LNCAP (cell line): ENCODE results near the gene SHQ1.

Experiments used
- TF ChIP-seq, protein P1 (sequence below): fragments of 450-650 bp; IDR thresholded peaks from 2 replicates; pipeline ENCODE4 v1.5.1; 2017; ENCODE audit warnings: mild to moderate bottlenecking

The SHQ1 gene

DNA sequence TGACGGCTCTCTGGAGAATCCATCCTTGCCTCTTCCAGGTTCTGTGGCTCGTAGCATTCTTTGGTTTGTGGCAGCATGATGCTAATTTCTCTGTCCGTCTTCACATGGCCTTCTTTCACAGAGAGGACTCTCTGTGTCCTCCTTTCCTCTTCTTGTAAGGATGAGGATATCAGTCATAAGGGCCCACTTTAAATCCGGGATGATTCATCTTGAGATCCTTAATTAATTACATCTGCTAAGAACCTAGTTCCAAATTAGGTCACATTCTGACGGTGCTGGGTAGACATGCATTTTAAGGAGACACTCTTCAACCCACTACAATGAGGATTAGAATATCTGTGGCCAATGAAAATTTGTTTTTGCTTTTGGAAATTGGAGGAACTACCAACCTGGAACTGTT, 23.9 kb upstream of the SHQ1 start:
- TF ChIP-seq, protein P1, sequence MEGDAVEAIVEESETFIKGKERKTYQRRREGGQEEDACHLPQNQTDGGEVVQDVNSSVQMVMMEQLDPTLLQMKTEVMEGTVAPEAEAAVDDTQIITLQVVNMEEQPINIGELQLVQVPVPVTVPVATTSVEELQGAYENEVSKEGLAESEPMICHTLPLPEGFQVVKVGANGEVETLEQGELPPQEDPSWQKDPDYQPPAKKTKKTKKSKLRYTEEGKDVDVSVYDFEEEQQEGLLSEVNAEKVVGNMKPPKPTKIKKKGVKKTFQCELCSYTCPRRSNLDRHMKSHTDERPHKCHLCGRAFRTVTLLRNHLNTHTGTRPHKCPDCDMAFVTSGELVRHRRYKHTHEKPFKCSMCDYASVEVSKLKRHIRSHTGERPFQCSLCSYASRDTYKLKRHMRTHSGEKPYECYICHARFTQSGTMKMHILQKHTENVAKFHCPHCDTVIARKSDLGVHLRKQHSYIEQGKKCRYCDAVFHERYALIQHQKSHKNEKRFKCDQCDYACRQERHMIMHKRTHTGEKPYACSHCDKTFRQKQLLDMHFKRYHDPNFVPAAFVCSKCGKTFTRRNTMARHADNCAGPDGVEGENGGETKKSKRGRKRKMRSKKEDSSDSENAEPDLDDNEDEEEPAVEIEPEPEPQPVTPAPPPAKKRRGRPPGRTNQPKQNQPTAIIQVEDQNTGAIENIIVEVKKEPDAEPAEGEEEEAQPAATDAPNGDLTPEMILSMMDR: no peak

DNA sequence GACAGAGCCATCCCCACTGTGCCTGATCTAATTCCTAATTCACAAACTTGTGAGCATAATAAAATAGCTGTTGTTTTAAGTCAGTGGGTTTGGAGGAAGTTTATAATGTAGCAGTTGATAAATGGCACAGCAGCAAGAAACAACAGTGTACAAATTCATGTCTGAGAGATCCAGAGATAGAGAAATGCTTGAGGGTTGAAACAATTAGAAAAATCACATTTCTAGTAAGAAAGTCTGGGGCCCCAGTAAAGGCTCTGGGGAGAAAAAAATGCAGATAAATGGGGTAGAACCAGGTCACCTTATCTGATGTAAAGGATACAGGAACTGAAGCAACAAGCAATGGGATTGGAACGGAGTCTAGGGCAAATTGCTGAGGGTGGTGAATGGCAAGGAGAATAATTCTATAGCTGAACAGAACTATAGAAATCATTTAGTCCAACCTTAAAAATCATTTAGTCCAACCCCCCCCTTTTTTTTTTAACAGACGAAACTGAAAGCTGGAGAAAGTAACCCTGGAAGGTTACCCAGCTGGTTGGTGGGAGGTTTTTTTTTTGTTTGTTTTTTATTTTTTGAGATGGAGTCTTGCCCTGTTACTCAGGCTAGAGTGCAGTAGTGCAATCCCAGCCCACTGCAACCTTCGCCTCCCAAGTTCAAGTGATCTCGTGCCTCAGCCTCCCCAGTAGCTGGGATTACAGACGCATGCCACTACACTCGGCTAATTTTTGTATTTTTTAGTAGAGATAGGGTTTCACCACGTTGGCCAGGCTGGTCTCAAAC, 14.3 kb upstream of the SHQ1 start:
- TF ChIP-seq, protein P1: no peak

DNA sequence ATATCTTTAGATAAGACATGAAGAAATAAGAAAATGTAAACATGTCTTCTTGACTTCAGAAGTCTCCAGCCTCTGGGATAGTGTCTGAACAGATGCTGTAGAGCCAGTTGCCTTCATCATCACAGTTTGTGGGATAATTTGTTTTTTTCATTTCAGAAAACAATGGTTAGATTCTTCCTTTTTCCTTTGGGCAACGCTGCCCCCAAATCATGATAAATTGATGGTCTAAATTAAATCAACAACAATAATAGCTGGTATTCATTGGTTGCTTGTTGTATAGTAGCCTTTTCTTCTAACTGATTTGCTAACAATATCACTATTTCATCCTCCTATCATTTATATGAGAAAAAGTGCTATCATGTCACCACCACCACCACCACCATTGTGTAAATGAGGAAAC, 12.6 kb upstream of the SHQ1 start:
- TF ChIP-seq, protein P1: no peak

DNA sequence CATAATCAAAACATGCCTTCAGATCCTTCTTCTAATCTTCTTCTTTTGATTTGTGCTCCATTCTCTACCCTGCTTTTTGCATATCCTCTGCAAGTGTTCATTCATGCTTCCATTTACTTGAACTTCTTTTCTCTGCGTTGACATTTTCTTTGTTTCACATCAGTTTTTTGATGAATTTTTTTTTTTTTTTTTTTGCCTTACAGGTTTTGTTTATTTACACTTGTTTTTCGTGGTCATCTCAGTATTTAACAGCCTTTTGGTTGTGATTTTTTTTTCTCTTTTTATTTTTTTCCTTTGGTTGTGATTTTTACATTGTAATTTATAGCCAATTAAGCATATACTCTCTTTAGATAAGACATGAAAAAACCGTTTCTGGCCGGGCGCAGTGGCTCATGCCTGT, 11.8 kb upstream of the SHQ1 start:
- TF ChIP-seq, protein P1: no peak

DNA sequence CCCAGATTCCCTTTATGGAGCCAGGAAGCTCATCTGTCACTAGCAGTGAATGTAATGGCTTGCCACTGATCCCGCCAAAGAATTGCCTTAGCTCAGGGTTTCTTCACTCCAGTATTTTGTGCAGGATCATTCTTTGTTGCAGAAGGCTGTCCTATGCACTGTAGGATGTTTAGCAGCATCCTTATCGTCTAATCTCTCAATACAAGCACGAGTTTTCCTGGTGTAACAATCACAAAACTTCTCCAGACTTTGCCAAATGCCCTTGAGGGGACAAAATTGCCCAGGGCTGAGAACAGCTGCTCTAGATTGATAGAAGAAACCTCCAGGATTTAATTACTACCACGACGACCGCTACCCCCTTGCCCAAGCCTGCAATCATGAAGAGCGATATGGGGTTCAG, 6.8 kb upstream of the SHQ1 start:
- TF ChIP-seq, protein P1: no peak

DNA sequence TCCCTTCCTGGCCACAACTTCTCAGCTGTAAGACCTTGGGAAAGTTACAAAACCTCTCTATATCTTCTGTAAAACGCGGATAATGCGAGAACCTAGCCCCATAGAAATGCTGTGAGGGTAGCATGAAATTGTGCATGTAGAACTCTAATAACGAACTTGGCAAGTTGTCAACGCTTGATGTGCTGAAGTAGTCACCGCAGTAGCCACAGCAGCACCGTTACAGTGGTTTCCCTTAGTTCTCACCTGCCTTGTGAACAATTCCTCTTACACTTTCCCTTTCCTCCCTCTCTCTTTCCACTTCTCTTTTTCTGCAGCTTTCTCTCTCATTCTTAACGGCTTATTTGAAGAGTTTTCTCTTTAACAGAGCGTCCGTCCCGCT, 447 bp upstream of the SHQ1 start:
- TF ChIP-seq, protein P1: no peak

DNA sequence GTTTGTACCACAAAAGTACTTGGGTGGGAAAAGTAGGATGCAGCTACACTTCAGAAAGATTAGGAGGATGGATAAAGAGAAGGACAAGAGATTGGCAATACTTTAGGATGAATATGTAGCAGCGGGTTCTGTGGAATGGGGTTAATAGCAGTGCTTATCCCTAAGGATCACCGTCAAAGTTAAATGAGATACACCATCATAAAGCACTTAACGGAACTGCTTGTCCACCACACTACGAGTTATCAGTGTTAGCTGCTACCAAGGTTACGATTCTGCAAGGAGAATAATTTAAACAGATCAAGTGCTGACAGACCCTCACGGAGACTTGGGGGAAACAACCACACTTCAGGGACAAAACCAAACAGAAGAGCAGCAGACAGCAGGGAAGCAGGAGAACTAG, 963 bp downstream of the SHQ1 start:
- TF ChIP-seq, protein P1: no peak

DNA sequence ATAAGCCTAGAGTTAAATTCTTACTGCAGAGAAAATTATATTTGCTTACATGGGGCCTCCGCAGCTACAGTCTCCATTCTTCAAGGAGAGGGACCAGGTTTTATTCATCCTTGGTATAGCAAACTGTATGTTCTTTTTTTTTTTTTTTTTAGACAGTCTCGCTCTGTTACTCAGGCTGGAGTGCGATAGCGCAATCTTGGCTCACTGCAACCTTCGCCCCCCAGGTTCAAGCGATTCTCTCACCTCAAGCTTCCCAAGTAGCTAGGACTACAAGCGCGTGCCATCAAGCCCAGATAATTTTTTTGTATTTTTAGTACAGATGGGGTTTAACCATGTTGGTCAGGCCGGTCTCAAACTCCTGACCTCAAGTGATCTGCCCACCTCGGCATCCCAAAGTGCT, 2.1 kb downstream of the SHQ1 start:
- TF ChIP-seq, protein P1: no peak
